Tibial nerve (tissue), 4 donors: ENCODE data around the gene HOXB4. TPM values are rescaled to one million over a fixed set of nuclear protein-coding genes. Genes with fewer than 3 reads are reported as not detected.

ENCODE experiments used
- DNase-seq, 2 donors: peaks; one replicate each; pipeline ENCODE4 v3.0.0-alpha.2; 2019; ENCODE audit warnings: low spot score in 2 of 2
- H3K27ac ChIP-seq, 4 donors: fragments of 200-600 bp; sonication (generic) in 3 of 4; one replicate each; pipeline ENCODE4 v1.5.1; 2017 to 2019; ENCODE audit warnings: mild to moderate bottlenecking in 1 of 4
- H3K27me3 ChIP-seq, 2 donors: fragments of 200-600 bp; sonication (generic) in 1 of 2; one replicate each; pipeline versions ENCODE4 v1.5.1 to v1.6.0; 2017 to 2019
- H3K36me3 ChIP-seq, 3 donors: fragments of 200-600 bp; sonication (generic); one replicate each; pipeline ENCODE4 v1.5.1; 2018 to 2019
- H3K4me1 ChIP-seq, 4 donors: fragments of 200-600 bp; sonication (generic) in 3 of 4; one replicate each; pipeline ENCODE4 v1.5.1; 2017 to 2019
- H3K4me3 ChIP-seq, 4 donors: fragments of 200-600 bp; sonication (generic) in 3 of 4; one replicate each; pipeline ENCODE4 v1.5.1; 2017 to 2019; ENCODE audit warnings: mild to moderate bottlenecking in 1 of 4, moderate library complexity in 1 of 4
- H3K9me3 ChIP-seq, 4 donors: fragments of 200-600 bp; sonication (generic) in 3 of 4; one replicate each; pipeline ENCODE4 v1.5.1; 2017 to 2019
- CTCF ChIP-seq, 5 experiments: fragments of 200-600 bp in 3 of 5; fragments of 450-650 bp in 2 of 5; sonication (generic) in 3 of 5; IDR thresholded peaks; one replicate each; pipeline ENCODE4 v1.5.1; 2016 to 2019; ENCODE audit warnings: antibody characterized with exemption in 5 of 5, mild to moderate bottlenecking in 3 of 5, moderate library complexity in 2 of 5
- EP300 ChIP-seq, 2 donors: sonication (generic); formaldehyde crosslinking; IDR thresholded peaks; one replicate each; pipeline ENCODE4 v1.6.1; 2017; ENCODE audit warnings: antibody characterized with exemption in 2 of 2, mild to moderate bottlenecking in 1 of 2
- POLR2A ChIP-seq, 2 donors: fragments of 450-650 bp; IDR thresholded peaks; one replicate each; pipeline ENCODE4 v1.6.1; 2017; ENCODE audit warnings: antibody characterized with exemption in 2 of 2, mild to moderate bottlenecking in 2 of 2, moderate library complexity in 2 of 2
- WGBS, 2 donors: methylation state at CpG; one replicate each; pipeline ENCODE4 v1.1.5; 2018; 5-methylcytosine and 5-hydroxymethylcytosine counted together
- total RNA-seq, 4 donors: library from RNA; depleted of rRNA; stranded (reverse); fragments of >200 nt; gene quantifications; one replicate each; pipeline ENCODE4 v1.1.0, GENCODE V29; 2016

HOXB4 gene
- total RNA-seq, 4 donors from 2014 or later: 1.2 to 3.5 (median 2.0) TPM

- no peak for DNase-seq
- H3K27ac ChIP-seq: peak within 1 kb of the TSS in 1 of 4 donors; percentile 46
- H3K4me1 ChIP-seq: peaks cover 0 to 46% (median 13%) of the 10 kb centered on the region in 4 donors
- 8 to 9% methylated on average over 28 to 49 of the region's 50 CpGs for WGBS, 2 donors
- peak within 1 kb of the TSS; percentile 9 to 43 (median 25) for H3K4me3 ChIP-seq
- no peaks in the 10 kb centered on the region for H3K9me3 ChIP-seq
- peaks cover 0 to 100% of the 10 kb centered on the region in 2 donors for H3K27me3 ChIP-seq
- TF ChIP-seq EP300 (IDR thresholded peaks at IDR 0.05) (no peak), CTCF (IDR thresholded peaks at IDR 0.05) (no peak), POLR2A (IDR thresholded peaks at IDR 0.05) (no peak)
- H3K36me3 ChIP-seq: no peaks in the 10 kb centered on the region
These were observed 15.1 kb upstream of the HOXB4 start, which contains the start of gene HOXB5 for GRCh38 chr17:48593126-48593829. Gene HOXB5, minus strand, starts transcription at chr17:48593779. Its CDS starts 97 bp downstream, at chr17:48593682.

GRCh38 chr17:48592577-48592976 lies 14.4 kb upstream of the HOXB4 start:
- Histone ChIP-seq H3K27me3 (peaks cover 0 to 100% of the 10 kb centered on the region in 2 donors), H3K9me3 (no peaks in the 10 kb centered on the region), H3K36me3 (no peaks in the 10 kb centered on the region), H3K4me1 (peaks cover 0 to 41% (median 9%) of the 10 kb centered on the region in 4 donors), H3K4me3 (peak overlapping the region in 2 of 4 donors; percentile 8 to 39), H3K27ac (no peak overlapping the region)
- TF ChIP-seq POLR2A (IDR thresholded peaks at IDR 0.05) (no peak), EP300 (IDR thresholded peaks at IDR 0.05) (no peak), CTCF (IDR thresholded peaks at IDR 0.05) (no peak)
- 36 to 39% methylated on average over 14 of the region's 14 CpGs for WGBS, 2 donors
- no peak for DNase-seq

GRCh38 chr17:48592057-48592514 lies 13.9 kb upstream of the HOXB4 start:
- TF ChIP-seq POLR2A (IDR thresholded peaks at IDR 0.05): no peak
- TF ChIP-seq EP300 (IDR thresholded peaks at IDR 0.05): no peak
- TF ChIP-seq CTCF (IDR thresholded peaks at IDR 0.05): no peak
- no peaks in the 10 kb centered on the region for H3K36me3 ChIP-seq
- DNase-seq: no peak
- WGBS, 2 donors: 61 to 72% methylated on average over 17 to 33 of the region's 33 CpGs
- H3K27ac ChIP-seq: no peak overlapping the region
- peaks cover 0 to 41% (median 8%) of the 10 kb centered on the region in 4 donors for H3K4me1 ChIP-seq
- H3K27me3 ChIP-seq: peaks cover 0 to 100% of the 10 kb centered on the region in 2 donors
- no peaks in the 10 kb centered on the region for H3K9me3 ChIP-seq
- peak overlapping the region in 2 of 4 donors; percentile 8 to 13 for H3K4me3 ChIP-seq

- no peaks in the 10 kb centered on the region for H3K9me3 ChIP-seq
- no peak overlapping the region for H3K4me3 ChIP-seq
- no peaks in the 10 kb centered on the region for H3K36me3 ChIP-seq
- H3K27me3 ChIP-seq: peaks cover 0 to 100% of the 10 kb centered on the region in 2 donors
- no peak overlapping the region for H3K27ac ChIP-seq
- TF ChIP-seq EP300 (IDR thresholded peaks at IDR 0.05): no peak
- no peak for TF ChIP-seq CTCF (IDR thresholded peaks at IDR 0.05)
- TF ChIP-seq POLR2A (IDR thresholded peaks at IDR 0.05): no peak
- no peak for DNase-seq
- peaks cover 0 to 42% (median 10%) of the 10 kb centered on the region in 4 donors for H3K4me1 ChIP-seq
- 86 to 90% methylated on average over 10 of the region's 10 CpGs for WGBS, 2 donors
These were observed 13.3 kb upstream of the HOXB4 start for GRCh38 chr17:48591255-48592056.
